T-helper 22 cell (primary cell): ENCODE measurements around the gene PRKCH.
"Not testable (repeated sequence)": the region's sequence is repeated elsewhere in the genome, so short reads cannot be mapped to it uniquely, and the experiment has no call there.

Experiments used
- DNase-seq: peaks from one replicate; pipeline ENCODE4 v3.0.0-alpha.2; 2020; ENCODE audit warnings: low read depth

Gene PRKCH

DNA sequence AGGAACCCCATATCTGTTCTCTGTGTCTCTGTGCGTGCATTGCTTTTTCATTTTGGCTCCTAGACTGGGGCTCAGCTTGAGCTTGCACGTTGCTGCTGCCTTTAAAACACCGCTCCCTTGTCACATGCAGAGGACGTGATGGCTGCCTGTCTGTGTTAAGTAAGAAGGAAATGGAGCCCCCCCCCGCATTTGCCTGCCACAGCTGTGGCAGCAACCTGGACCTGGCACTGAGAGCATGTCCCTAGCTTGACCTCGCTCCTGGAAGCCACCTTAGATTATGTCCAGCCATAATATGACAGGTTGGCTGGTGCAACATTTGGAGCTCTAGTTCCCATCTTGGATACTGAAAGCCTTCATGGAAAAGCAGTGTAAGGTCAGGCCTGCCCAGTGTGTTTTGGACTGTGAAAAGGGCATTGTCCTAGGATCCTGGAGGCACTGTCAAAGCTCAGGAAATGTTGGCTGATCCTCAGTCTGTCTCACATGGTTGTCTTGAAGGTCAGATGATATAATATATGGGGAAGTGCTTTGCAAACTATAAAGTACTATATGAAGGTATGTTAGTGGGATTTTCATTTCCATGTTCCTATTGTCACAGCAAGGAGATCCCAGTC lies 73.8 kb downstream of the PRKCH start:
- no peak for DNase-seq

DNA sequence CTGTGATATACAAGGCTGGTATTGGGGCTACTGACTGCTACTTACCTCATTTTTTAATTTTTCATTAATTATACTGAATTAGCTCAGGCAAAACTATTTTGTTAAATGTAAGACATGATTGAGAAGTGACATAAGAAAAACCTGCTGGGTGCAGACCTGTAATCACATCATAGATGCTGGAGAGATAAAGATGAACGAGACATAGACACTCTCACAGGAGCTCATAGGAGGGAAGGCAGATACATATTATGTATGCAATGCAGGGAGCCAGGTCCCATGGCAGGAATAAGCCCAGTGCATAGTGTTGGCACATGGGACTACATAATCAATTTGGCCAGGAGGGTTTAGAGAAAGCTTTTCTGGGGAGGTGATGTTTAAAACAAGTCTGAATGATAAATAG lies 74.9 kb downstream of the PRKCH start:
- no peak for DNase-seq

DNA sequence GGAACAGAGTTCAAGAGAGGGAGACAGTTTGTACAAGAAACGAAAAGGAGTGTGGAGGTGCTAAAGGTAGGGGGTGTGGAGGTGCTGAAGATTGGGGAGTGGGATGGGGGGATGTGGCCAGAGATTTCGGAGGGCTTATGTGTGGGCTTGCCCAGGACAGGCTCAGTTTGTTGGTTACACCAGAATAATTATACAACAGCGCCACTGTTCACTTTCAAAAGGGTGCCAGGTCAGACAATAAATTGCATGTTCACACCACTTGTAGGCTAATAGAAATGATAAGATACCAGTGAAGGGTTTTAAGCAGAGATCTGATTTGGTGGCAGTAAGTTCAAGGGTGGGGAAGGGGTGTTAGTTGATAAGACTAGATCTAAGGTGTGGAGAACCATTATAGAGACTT lies 75.3 kb downstream of the PRKCH start:
- no peak for DNase-seq

DNA sequence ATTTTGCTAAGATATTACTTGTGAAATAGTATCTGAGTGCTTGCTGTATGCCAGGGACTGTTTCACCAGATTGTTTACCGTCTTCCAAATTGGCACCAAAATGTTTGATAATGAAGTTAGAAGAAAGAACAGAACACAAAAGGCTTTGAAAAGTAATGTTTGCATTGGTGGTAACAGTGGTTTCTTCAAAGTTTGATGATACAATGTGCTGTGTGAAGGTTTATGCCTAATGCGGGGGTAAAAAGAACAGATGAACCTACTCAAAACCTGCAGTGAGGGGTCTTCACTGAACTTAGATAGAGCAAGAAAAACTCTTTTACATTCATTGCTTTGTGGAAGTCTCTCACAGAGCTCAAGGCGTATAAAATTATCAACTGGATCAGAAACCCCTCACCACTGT lies 76.2 kb downstream of the PRKCH start:
- DNase-seq, result no peak

GRCh38 chr14:61398221-61398620 lies 76.8 kb downstream of the PRKCH start:
- no peak for DNase-seq

DNA sequence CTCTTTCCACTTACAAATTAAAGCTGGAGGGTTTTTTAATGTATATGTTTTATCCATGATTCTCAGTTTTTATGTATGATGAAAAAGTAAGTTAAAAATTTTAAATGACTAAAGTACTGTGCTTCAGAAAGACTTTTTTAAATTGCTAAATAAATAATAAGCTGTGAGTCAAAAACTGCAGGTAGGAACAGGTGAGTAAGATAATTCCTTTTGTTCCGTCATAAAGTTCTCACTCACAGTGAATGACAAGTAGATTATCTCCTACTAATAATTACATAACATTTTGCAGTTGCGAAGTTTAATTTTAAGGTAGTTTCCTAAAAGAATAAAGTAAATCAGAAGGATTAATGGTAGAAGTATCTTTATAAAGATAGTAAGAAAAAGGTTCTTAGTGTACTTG lies 78.0 kb downstream of the PRKCH start:
- DNase-seq, result no peak

GRCh38 chr14:61401461-61401860 lies 80.1 kb downstream of the PRKCH start:
- no peak for DNase-seq

- DNase-seq, result no peak
Observed at GRCh38 chr14:61403411-61403810, 82.0 kb downstream of the PRKCH start.

DNA sequence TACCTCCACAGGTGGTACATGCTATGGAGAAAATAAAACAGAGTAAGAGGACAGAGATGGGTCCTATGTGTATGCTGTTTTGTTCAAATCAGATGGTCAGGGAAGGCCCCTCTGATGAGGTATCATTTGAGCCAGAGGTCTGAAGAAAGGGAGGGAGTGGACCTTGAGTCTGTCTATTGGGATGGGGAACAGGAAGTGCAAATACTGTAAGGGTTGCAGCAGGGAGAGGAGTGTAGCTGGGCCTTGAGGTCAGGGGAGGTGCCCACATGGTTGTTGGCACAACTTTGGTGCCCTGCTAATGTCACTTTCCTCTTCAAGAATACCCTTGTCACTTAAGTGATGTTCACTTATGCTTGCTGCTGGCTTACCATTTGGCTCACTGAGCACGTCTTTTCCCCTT lies 83.3 kb downstream of the PRKCH start:
- no peak for DNase-seq

DNA sequence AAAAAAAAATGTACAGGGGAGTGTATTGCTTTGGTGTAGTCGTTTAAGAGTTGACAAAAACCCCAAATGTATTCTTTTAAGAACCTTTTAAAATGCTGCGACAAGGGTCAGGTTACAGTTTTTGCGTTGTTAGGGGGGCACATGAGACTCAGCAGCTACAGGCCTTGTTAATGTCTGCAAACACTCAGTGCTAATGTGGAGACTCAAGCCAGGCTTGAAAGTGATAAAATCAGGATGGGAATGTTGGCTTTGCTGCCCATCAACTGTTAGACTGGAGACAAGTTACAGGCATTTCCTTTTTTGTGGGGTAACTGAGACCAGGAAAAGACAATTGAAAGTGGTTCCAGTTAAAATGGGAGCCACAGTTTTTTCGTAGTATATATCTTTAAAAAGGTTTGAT lies 84.8 kb downstream of the PRKCH start:
- DNase-seq, result no peak

DNA sequence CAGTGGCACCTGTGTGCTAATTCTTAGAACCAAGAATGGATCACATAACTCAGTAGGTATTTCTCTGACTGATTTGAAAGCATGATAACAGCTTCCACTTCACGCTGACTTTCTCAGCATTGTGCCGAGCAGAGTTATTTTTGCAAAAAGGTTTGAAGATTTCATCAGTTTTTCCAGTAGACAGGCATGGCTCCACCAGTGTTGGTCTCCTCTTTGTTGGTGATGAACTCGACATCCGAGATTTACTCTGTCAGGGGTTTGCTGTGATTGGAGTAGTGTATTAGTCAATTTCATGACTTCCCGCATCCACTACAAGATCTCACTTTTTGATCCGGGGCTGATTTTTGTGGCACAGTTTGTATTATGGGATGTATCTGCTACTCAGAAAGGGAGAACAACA lies 85.3 kb downstream of the PRKCH start:
- no peak for DNase-seq

DNA sequence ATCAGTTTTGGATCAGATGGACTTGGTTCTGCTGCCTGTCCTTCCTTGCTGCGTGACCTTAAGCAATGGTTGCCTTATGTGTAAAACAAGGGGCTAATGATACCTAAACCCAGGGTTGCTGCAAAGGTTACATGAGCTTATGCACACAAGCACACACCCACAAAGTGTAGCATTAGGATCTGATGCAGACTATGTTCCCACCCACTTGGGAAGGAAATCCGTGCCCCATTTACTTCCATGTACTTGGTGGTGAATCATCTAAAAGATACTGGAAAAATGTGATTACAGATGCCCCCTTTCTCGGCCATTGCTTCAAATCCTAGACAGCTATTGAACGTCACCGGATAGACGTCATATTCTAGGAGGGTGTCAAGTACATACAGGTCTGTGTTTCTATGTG lies 87.1 kb downstream of the PRKCH start:
- DNase-seq, result no peak

DNA sequence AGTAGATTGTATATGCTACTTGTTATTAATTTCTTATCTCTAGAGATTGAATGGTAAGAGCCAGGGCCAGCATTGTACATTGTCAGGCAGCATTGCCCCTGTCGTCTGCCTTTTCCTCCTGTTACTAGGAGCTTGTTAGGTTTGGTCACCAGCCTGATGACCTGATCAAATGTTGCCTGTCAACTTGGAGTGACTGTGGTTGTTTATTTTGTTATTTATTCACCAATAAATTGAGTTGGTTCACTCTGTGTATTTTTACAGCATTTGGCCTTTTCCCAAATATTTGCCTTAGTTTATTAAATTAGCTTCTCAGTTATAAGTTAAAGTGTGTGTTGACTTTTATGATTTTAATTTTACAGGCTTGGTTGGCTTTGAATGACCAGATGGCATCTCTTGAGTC lies 88.4 kb downstream of the PRKCH start:
- DNase-seq, result no peak

GRCh38 chr14:61415934-61416333 lies 94.6 kb downstream of the PRKCH start:
- DNase-seq, result not testable (repeated sequence)

DNA sequence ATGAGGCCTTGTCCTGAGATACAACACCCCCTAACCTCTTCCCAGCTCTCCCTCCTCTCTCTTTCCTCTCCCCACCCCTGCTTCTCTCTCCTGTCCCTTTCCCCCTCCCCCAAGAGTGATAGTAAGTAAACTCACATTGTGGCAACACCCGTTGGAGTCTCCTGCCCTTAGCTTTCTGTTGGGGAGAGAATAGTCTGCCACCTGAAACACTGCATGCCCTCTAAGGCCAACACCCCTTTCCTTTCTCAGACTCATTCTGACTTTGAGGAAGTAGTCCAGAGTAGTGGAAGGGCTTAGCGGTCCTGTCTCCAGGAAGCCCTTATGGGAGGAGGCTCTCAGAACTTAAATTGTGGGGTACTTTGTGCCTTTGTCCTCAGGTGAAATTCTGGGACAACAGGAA lies 95.2 kb downstream of the PRKCH start:
- no peak for DNase-seq

DNA sequence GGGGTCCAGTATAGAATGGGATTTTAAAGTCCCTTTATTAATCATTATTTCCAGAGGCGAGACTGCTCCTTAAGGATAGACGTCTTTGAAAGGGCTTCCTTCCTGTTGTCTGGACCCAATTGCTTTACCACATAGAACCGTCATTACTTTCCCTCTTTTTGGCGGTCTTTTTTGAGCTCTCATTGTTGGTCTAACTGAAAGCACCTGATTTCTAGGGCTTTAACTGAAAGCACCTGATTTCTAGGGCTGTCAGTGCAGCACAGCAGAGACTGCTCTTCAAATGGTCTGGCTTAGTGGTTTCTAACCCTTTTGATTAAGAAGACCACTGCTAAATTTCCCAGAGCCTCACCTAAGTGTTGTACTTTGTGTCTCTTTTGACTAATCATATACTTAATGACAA lies 95.8 kb downstream of the PRKCH start:
- no peak for DNase-seq

DNA sequence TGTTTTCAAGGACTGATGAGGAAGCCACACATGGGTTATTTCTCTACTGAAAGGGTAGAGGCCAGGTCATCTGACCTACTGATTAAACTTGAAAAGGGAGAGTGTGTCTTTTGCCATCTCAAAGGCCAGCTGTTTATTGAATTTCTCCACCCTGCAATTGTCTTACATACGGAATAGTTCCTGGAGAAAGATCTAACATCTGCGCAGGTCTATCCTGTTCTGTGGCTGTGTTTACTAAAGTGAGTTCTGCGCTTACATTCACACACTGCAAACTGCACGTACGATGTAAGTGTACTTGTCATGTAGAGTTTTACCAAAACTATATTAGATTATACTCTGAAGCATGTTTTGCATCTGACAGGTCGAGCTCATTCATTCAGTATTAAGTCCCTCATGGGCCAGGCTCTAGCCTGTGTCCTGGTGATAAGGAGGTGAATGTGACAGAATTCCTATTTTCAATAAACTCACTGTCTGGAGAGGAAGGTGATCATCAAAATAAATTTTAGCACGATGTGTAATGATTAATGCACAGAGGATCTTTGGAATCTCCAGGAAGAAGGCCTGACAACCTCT lies 96.6 kb downstream of the PRKCH start:
- no peak for DNase-seq

- DNase-seq, result no peak
Observed at GRCh38 chr14:61418746-61419145, 97.4 kb downstream of the PRKCH start.

DNA sequence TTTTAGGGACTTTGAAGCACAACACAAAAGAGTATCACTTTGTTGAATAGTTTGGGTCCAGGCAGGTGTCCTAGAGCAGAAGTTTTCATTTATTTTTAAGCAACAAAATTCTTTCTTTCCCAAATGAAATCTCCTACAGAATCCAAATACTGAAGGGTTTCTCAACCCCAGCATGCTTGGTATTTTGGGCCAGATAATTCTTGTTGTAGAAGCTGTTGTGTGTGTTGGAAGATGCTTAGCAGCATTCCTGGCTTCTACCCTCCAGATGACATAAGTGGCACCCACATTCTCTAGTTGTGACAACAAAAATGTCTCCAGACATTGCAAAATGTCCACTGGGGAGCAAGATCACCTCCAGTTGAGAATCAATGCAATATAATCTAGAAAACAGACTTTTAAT lies 97.8 kb downstream of the PRKCH start:
- no peak for DNase-seq

GRCh38 chr14:61420326-61420725 lies 98.9 kb downstream of the PRKCH start:
- peak; percentile 35 for DNase-seq

GRCh38 chr14:61421212-61421923 lies 100.0 kb downstream of the PRKCH start:
- DNase-seq, result no peak

DNA sequence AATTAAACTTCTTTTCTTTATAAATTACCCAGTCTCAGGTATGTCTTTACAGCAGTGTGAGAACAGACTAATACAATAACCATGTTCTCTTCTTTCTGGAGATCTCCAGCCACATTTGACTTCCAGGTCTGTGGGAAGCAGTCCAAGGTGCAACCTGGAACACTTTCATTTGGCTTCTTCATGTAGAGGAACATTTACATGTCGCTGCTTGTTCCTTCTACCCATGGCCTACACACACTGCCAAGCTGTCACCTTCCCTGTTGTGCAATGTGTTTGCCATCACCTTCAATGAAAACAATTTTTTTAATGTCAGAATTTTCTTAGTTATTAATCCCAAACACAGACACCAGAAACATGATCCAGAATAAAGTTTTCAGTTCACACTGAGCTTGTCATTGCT lies 104.7 kb downstream of the PRKCH start:
- DNase-seq, result no peak

DNA sequence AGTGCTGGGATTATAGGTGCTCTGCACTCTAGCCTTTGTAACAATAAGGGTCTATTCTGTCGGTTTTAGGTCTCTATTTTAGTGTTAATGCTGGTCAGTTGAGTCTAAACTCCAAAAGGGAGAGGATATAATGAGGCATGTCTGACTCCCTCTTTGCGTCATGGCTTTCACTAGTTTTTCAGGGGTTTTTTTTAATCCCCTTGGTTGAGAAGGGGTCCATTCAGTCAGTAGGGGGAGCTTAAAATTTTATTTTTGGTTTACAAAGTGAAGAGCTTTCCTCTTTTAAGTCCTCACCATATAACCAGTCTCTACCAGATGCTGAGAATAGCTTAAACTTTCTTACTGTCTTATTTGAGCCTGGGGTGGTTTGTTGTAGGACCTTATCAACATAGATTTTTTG lies 106.9 kb downstream of the PRKCH start:
- no peak for DNase-seq

DNA sequence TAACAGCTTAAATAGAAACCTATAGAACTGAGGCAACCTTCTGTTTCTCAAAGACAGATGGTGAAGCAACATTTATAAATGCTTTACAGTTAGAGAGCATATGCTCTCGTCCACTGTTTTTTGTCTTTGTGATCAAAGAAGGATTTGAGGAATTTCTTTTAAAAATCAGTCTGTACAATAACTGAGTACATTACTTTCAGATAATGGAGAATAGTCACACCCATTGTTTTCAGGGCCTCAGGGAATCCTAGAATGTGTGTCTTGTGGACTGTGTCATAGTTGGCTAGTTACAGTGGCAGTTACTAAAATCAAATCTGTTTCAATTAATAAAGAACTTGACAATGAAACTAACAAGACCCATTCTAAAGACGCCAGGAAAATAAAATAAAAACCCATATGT lies 107.9 kb downstream of the PRKCH start:
- no peak for DNase-seq
